Naive thymus-derived CD4-positive, alpha-beta T cell (primary cell): ENCODE results near the gene ZCCHC24. TPM values are rescaled to one million over a fixed set of nuclear protein-coding genes. Genes with fewer than 3 reads are reported as not detected.

Experiments used
- ATAC-seq: fragments of 150-1000 bp; cut with Tn5 transposase; 2 replicates; pipeline ENCODE4 v1.10.0; 2021; ENCODE audit warnings: mild to moderate bottlenecking, moderate library complexity
- CTCF ChIA-PET: fragments of 350-600 bp; sonication (Branson Sonifier 250); formaldehyde crosslinking; loops from one replicate; lab custom pipeline; 2021; ENCODE audit warnings: antibody characterized with exemption; lab: Charles Lee
- POLR2A ChIA-PET: fragments of 350-600 bp; sonication (Branson Sonifier 250); formaldehyde crosslinking; loops from one replicate; lab custom pipeline; 2021; ENCODE audit warnings: antibody characterized with exemption, inconsistent platforms; lab: Charles Lee
- DNase-seq, 9 donors: peaks; one replicate each; pipeline versions ENCODE4 v3.0.0 to v3.0.0-alpha.2; 2020 to 2022; ENCODE audit warnings: mixed read lengths in 1 of 9
- H3K27ac ChIP-seq: one replicate; pipeline ENCODE4 v1.7.0; 2013; ENCODE audit warnings: mild to moderate bottlenecking, low read depth, low read length, moderate library complexity
- H3K27me3 ChIP-seq, 2 donors: one replicate each; pipeline ENCODE4 v1.7.0; 2013; ENCODE audit warnings: low read length in 2 of 2, mild to moderate bottlenecking in 2 of 2, moderate library complexity in 2 of 2; ENCODE audit not compliant: control insufficient read depth in 2 of 2, insufficient read depth in 2 of 2
- H3K36me3 ChIP-seq, 3 experiments: 1 replicate in 2 of 3; 2 replicates in 1 of 3; pipeline ENCODE4 v1.7.0; 2013; ENCODE audit warnings: low read length in 3 of 3, mild to moderate bottlenecking in 3 of 3, moderate library complexity in 1 of 3; ENCODE audit not compliant: insufficient read depth in 3 of 3, control insufficient read depth in 2 of 3
- H3K4me1 ChIP-seq, 2 donors: one replicate each; pipeline ENCODE4 v1.7.0; 2013; ENCODE audit warnings: low read length in 2 of 2, mild to moderate bottlenecking in 2 of 2, moderate library complexity in 1 of 2; ENCODE audit not compliant: control insufficient read depth in 2 of 2, insufficient read depth in 2 of 2
- H3K4me3 ChIP-seq: 2 replicates; pipeline ENCODE4 v1.7.0; 2013; ENCODE audit warnings: mild to moderate bottlenecking, low read length
- H3K9me3 ChIP-seq, 3 experiments: 1 replicate in 2 of 3; 2 replicates in 1 of 3; pipeline ENCODE4 v1.7.0; 2013; ENCODE audit warnings: low read length in 3 of 3; ENCODE audit not compliant: control insufficient read depth in 2 of 3
- H3K27ac Mint-ChIP-seq, 9 donors: one replicate each; pipeline ENCODE4 v1.8.0; 2020 to 2022; ENCODE audit warnings: mixed read lengths in 9 of 9, mild to moderate bottlenecking in 8 of 9, moderate library complexity in 5 of 9, inconsistent platforms in 2 of 9
- H3K27me3 Mint-ChIP-seq, 5 donors: one replicate each; pipeline ENCODE4 v1.8.0; 2021 to 2022; ENCODE audit warnings: mixed read lengths in 5 of 5, mild to moderate bottlenecking in 1 of 5
- H3K36me3 Mint-ChIP-seq, 5 donors: one replicate each; pipeline ENCODE4 v1.8.0; 2020 to 2022; ENCODE audit warnings: mixed read lengths in 5 of 5, mild to moderate bottlenecking in 3 of 5, inconsistent platforms in 1 of 5
- H3K4me1 Mint-ChIP-seq, 7 donors: one replicate each; pipeline ENCODE4 v1.8.0; 2020 to 2022; ENCODE audit warnings: mixed read lengths in 7 of 7, mild to moderate bottlenecking in 3 of 7, inconsistent platforms in 1 of 7
- H3K4me3 Mint-ChIP-seq, 10 donors: one replicate each; pipeline ENCODE4 v1.8.0; 2020 to 2022; ENCODE audit warnings: mild to moderate bottlenecking in 10 of 10, mixed read lengths in 10 of 10, moderate library complexity in 6 of 10, inconsistent platforms in 2 of 10
- H3K9me3 Mint-ChIP-seq, 11 donors: one replicate each; pipeline ENCODE4 v1.8.0; 2020 to 2022; ENCODE audit warnings: mixed read lengths in 11 of 11, mild to moderate bottlenecking in 4 of 11, inconsistent platforms in 1 of 11, moderate library complexity in 1 of 11
- intact Hi-C, 2 donors: fragments of 100-400 bp; cut with micrococcal nuclease; formaldehyde crosslinking; loops; one replicate each; pipeline ENCODE4 v1.15.1; 2023
- polyA plus RNA-seq, 2 donors: library from polyadenylated mRNA; unstranded; fragments of 300-500 nt; fragmentation: Illumina TruSeq; gene quantifications; one replicate each; pipeline ENCODE4 v1.2.3, GENCODE V29; 2021
- total RNA-seq, 6 experiments: library from RNA in 5 of 6; stranded (reverse) in 5 of 6; gene quantifications; 1 replicate in 5 of 6; 2 replicates in 1 of 6; pipeline ENCODE4 v1.2.3 and lab custom pipeline; 2021 to 2026

Gene ZCCHC24
- total and polyA plus RNA-seq, 7 experiments from 2014 or later: 0.30 to 2.0 (median 0.73) TPM

GRCh38 chr10:79358811-79359210, 86.6 kb downstream of the ZCCHC24 start:
- no peaks in the 10 kb centered on the region for H3K27me3 ChIP-seq
- peaks cover 0 to 2% (median 0%) of the 10 kb centered on the region in 11 donors for H3K9me3 Mint-ChIP-seq
- H3K27ac Mint-ChIP-seq: no peak overlapping the region
- H3K4me1 ChIP-seq: no peaks in the 10 kb centered on the region
- peak in 1 of 9 donors; percentile 8 for DNase-seq
- intact Hi-C loops: no loop called here
- ChIA-PET POLR2A (interaction anchor here (1.4 kb wide), 1 partner anchor 10 kb away, joined by 3 read pairs; no protein-coding TSS in a partner anchor), CTCF (interaction anchor here (0.6 kb wide), 1 partner anchor 16 kb away, joined by 4 read pairs; no protein-coding TSS in a partner anchor)
- H3K4me1 Mint-ChIP-seq: peaks cover 7 to 38% (median 22%) of the 10 kb centered on the region in 7 donors
- no peak overlapping the region for H3K4me3 Mint-ChIP-seq
- peaks cover 0 to 24% (median 0%) of the 10 kb centered on the region in 3 experiments for H3K36me3 ChIP-seq
- H3K4me3 ChIP-seq: no peak overlapping the region
- peaks cover 15 to 37% (median 34%) of the 10 kb centered on the region in 5 donors for H3K36me3 Mint-ChIP-seq
- H3K27me3 Mint-ChIP-seq: peaks cover 0 to 19% (median 0%) of the 10 kb centered on the region in 5 donors
- H3K27ac ChIP-seq: no peak overlapping the region
- no peaks in the 10 kb centered on the region for H3K9me3 ChIP-seq
- ATAC-seq: no peak

- intact Hi-C loops: no loop called here
- H3K9me3 ChIP-seq: no peaks in the 10 kb centered on the region
- no peak overlapping the region for H3K27ac ChIP-seq
- CTCF ChIA-PET: interaction anchor here (1.0 to 1.1 kb wide), 2 partner anchors 9 to 21 kb away, joined by 3 read pairs; no protein-coding TSS in a partner anchor
- H3K4me3 ChIP-seq: no peak overlapping the region
- H3K36me3 ChIP-seq: peaks cover 0 to 41% (median 5%) of the 10 kb centered on the region in 3 experiments
- H3K9me3 Mint-ChIP-seq: peaks cover 0 to 2% (median 0%) of the 10 kb centered on the region in 11 donors
- DNase-seq (no peak), ATAC-seq (no peak)
- no peaks in the 10 kb centered on the region for H3K27me3 ChIP-seq
- H3K36me3 Mint-ChIP-seq: peaks cover 23 to 49% (median 44%) of the 10 kb centered on the region in 5 donors
- no peak overlapping the region for H3K4me3 Mint-ChIP-seq
- POLR2A ChIA-PET: interaction anchor here (0.6 kb wide), 2 partner anchors 98 to 115 kb away, joined by 3 read pairs; no protein-coding TSS in a partner anchor
- H3K4me1 ChIP-seq: no peaks in the 10 kb centered on the region
- peaks cover 7 to 49% (median 29%) of the 10 kb centered on the region in 7 donors for H3K4me1 Mint-ChIP-seq
- H3K27ac Mint-ChIP-seq: no peak overlapping the region
- peaks cover 0 to 7% (median 0%) of the 10 kb centered on the region in 5 donors for H3K27me3 Mint-ChIP-seq
Measured at GRCh38 chr10:79357180-79357579, 88.2 kb downstream of the ZCCHC24 start.

- intact Hi-C loops: no loop called here
- ATAC-seq (peak; percentile 64), DNase-seq (peak in 1 of 9 donors; percentile 19)
- Mint-ChIP-seq H3K27me3 (no peaks in the 10 kb centered on the region), H3K4me1 (peaks cover 0 to 39% (median 18%) of the 10 kb centered on the region in 7 donors), H3K9me3 (peaks cover 0 to 2% (median 0%) of the 10 kb centered on the region in 11 donors), H3K27ac (no peak overlapping the region), H3K36me3 (peaks cover 24 to 57% (median 50%) of the 10 kb centered on the region in 5 donors), H3K4me3 (no peak overlapping the region)
- H3K4me1 ChIP-seq: no peaks in the 10 kb centered on the region
- CTCF ChIA-PET: no interaction called here
- H3K27ac ChIP-seq: no peak overlapping the region
- POLR2A ChIA-PET: no interaction called here
- no peaks in the 10 kb centered on the region for H3K27me3 ChIP-seq
- no peak overlapping the region for H3K4me3 ChIP-seq
- peaks cover 5 to 50% (median 5%) of the 10 kb centered on the region in 3 experiments for H3K36me3 ChIP-seq
- H3K9me3 ChIP-seq: no peaks in the 10 kb centered on the region
Measured at GRCh38 chr10:79356104-79356503, 89.3 kb downstream of the ZCCHC24 start.

- H3K4me3 Mint-ChIP-seq: no peak overlapping the region
- H3K27me3 ChIP-seq: no peaks in the 10 kb centered on the region
- peaks cover 6 to 54% (median 8%) of the 10 kb centered on the region in 3 experiments for H3K36me3 ChIP-seq
- no peaks in the 10 kb centered on the region for H3K27me3 Mint-ChIP-seq
- ChIA-PET CTCF (no interaction called here), POLR2A (no interaction called here)
- peak overlapping the region in 2 of 9 donors; percentile 3 to 45 for H3K27ac Mint-ChIP-seq
- no peaks in the 10 kb centered on the region for H3K4me1 ChIP-seq
- DNase-seq (peak in 1 of 9 donors; percentile 17), ATAC-seq (no peak)
- peaks cover 0 to 39% (median 13%) of the 10 kb centered on the region in 7 donors for H3K4me1 Mint-ChIP-seq
- H3K36me3 Mint-ChIP-seq: peaks cover 24 to 59% (median 50%) of the 10 kb centered on the region in 5 donors
- intact Hi-C loops: no loop called here
- no peaks in the 10 kb centered on the region for H3K9me3 ChIP-seq
- no peak overlapping the region for H3K4me3 ChIP-seq
- no peak overlapping the region for H3K27ac ChIP-seq
- peaks cover 0 to 2% (median 0%) of the 10 kb centered on the region in 11 donors for H3K9me3 Mint-ChIP-seq
Measured at GRCh38 chr10:79355420-79356017, 89.9 kb downstream of the ZCCHC24 start.

GRCh38 chr10:79354615-79355014, 90.8 kb downstream of the ZCCHC24 start:
- no peak overlapping the region for H3K4me3 Mint-ChIP-seq
- no peak overlapping the region for H3K4me3 ChIP-seq

GRCh38 chr10:79354141-79354540, 91.3 kb downstream of the ZCCHC24 start:
- Histone ChIP-seq H3K36me3 (peaks cover 10 to 68% (median 16%) of the 10 kb centered on the region in 3 experiments), H3K9me3 (no peaks in the 10 kb centered on the region), H3K27me3 (no peaks in the 10 kb centered on the region), H3K27ac (no peak overlapping the region), H3K4me1 (peaks cover 3 to 6% of the 10 kb centered on the region in 2 donors), H3K4me3 (no peak overlapping the region)
- Mint-ChIP-seq H3K9me3 (peaks cover 0 to 2% (median 0%) of the 10 kb centered on the region in 11 donors), H3K27me3 (no peaks in the 10 kb centered on the region), H3K4me1 (peaks cover 0 to 53% (median 20%) of the 10 kb centered on the region in 7 donors), H3K36me3 (peaks cover 29 to 66% (median 55%) of the 10 kb centered on the region in 5 donors), H3K27ac (peak overlapping the region in 1 of 9 donors; percentile 31), H3K4me3 (no peak overlapping the region)
- ATAC-seq (no peak), DNase-seq (no peak)
- POLR2A ChIA-PET: interaction anchor here (0.5 kb wide), 1 partner anchor 35 kb away, joined by 3 read pairs; no protein-coding TSS in a partner anchor
- intact Hi-C loops: no loop called here
- CTCF ChIA-PET: interaction anchor here (0.6 kb wide), 1 partner anchor 186 kb away, joined by 3 read pairs; no protein-coding TSS in a partner anchor

More at GRCh38 chr10:79354615-79355014, 90.8 kb downstream of the ZCCHC24 start:
- intact Hi-C loops: no loop called here
- ATAC-seq (no peak), DNase-seq (no peak)
- H3K27ac Mint-ChIP-seq: peak overlapping the region in 3 of 9 donors; percentile 30 to 45 (median 32)
- H3K27ac ChIP-seq: no peak overlapping the region
- peaks cover 0 to 1% of the 10 kb centered on the region in 2 donors for H3K4me1 ChIP-seq
- ChIA-PET POLR2A (interaction anchor here (0.5 kb wide), 1 partner anchor 35 kb away, joined by 3 read pairs; no protein-coding TSS in a partner anchor), CTCF (no interaction called here)
- H3K27me3 ChIP-seq: no peaks in the 10 kb centered on the region
- H3K9me3 ChIP-seq: no peaks in the 10 kb centered on the region
- peaks cover 0 to 2% (median 0%) of the 10 kb centered on the region in 11 donors for H3K9me3 Mint-ChIP-seq
- H3K36me3 ChIP-seq: peaks cover 10 to 64% (median 12%) of the 10 kb centered on the region in 3 experiments
- peaks cover 27 to 66% (median 55%) of the 10 kb centered on the region in 5 donors for H3K36me3 Mint-ChIP-seq
- peaks cover 0 to 48% (median 16%) of the 10 kb centered on the region in 7 donors for H3K4me1 Mint-ChIP-seq
- H3K27me3 Mint-ChIP-seq: no peaks in the 10 kb centered on the region
